ENCODE results near the gene CFAP57.

GRCh38 chr1:43204394-43204793 is 32.3 kb downstream of the CFAP57 start:
- TF ChIP-seq CTCF (conservative IDR thresholded peaks at IDR 0.05; ENCODE audit: low read depth, low read length), result no peak
- no peak for TF ChIP-seq USF2 (IDR thresholded peaks at IDR 0.05; ENCODE audit: low read depth, low read length)
- TF ChIP-seq MXI1 (IDR thresholded peaks at IDR 0.05; ENCODE audit: borderline replicate concordance, low read depth, low read length), result no peak
- no peak for TF ChIP-seq CEBPB (IDR thresholded peaks at IDR 0.05; ENCODE audit: low read depth, low read length)
- TF ChIP-seq MAZ (IDR thresholded peaks at IDR 0.05; ENCODE audit: borderline replicate concordance, low read depth, low read length), result no peak
- TF ChIP-seq SMC3 (IDR thresholded peaks at IDR 0.05; ENCODE audit: low read depth, low read length), result no peak
- no peak for TF ChIP-seq POLR2A (IDR thresholded peaks at IDR 0.05; ENCODE audit: low read depth, low read length)
- TF ChIP-seq RAD21 (IDR thresholded peaks at IDR 0.05; ENCODE audit: low read length), result no peak
- no peak for TF ChIP-seq CHD1 (IDR thresholded peaks at IDR 0.05; ENCODE audit: low read depth, low read length)

All from IMR-90 (cell line).